Hematopoietic multipotent progenitor cell treated with erythropoietin and hydrocortisone succinate and interleukin-3 and kit ligand, for 8 days (in vitro differentiated cells): Measurements from ENCODE around the gene DNAH3.
"Not testable (repeated sequence)": the region's sequence is repeated elsewhere in the genome, so short reads cannot be mapped to it uniquely, and the experiment has no call there.

Source experiments
- DNase-seq: peaks from one replicate; pipeline ENCODE4 v3.0.0-alpha.2; 2015

DNAH3 gene

GRCh38 chr16:21167929-21168602 is 17.4 kb upstream of the DNAH3 start:
- no peak for DNase-seq

- DNase-seq, result no peak
Observed at GRCh38 chr16:21167360-21167759, 16.7 kb upstream of the DNAH3 start.

- no peak for DNase-seq
Observed at GRCh38 chr16:21166561-21166961, 15.9 kb upstream of the DNAH3 start.

GRCh38 chr16:21164521-21165168 is 14.0 kb upstream of the DNAH3 start:
- DNase-seq, result no peak

- DNase-seq, result no peak
Observed at GRCh38 chr16:21163576-21163975, 12.9 kb upstream of the DNAH3 start.

GRCh38 chr16:21162661-21163151 is 12.1 kb upstream of the DNAH3 start:
- DNase-seq, result no peak

GRCh38 chr16:21161211-21161610 is 10.6 kb upstream of the DNAH3 start:
- no peak for DNase-seq

- no peak for DNase-seq
Observed at GRCh38 chr16:21160276-21160675, 9.6 kb upstream of the DNAH3 start.

GRCh38 chr16:21159281-21159951 is 8.8 kb upstream of the DNAH3 start:
- DNase-seq, result peak; percentile 11

- DNase-seq, result peak; percentile 80
Observed at GRCh38 chr16:21158208-21159110, 7.8 kb upstream of the DNAH3 start, which contains the start of gene LDAF1. TSS of gene LDAF1 (plus strand) at chr16:21158674. CDS start at chr16:21161183, 2,509 bp downstream.

- no peak for DNase-seq
Observed at GRCh38 chr16:21157632-21158031, 7.0 kb upstream of the DNAH3 start.

- peak; percentile 46 for DNase-seq
Observed at GRCh38 chr16:21156767-21157467, 6.3 kb upstream of the DNAH3 start.

- DNase-seq, result not testable (repeated sequence)
Observed at GRCh38 chr16:21156011-21156410, 5.4 kb upstream of the DNAH3 start.

GRCh38 chr16:21153124-21153729 is 2.6 kb upstream of the DNAH3 start:
- not testable (repeated sequence) for DNase-seq

- not testable (repeated sequence) for DNase-seq
Observed at GRCh38 chr16:21152160-21153030, 1.7 kb upstream of the DNAH3 start.

- no peak for DNase-seq
Observed at GRCh38 chr16:21145738-21146137, 4.9 kb downstream of the DNAH3 start.

- no peak for DNase-seq
Observed at GRCh38 chr16:21134053-21134452, 16.6 kb downstream of the DNAH3 start.

- no peak for DNase-seq
Observed at GRCh38 chr16:21130811-21131210, 19.8 kb downstream of the DNAH3 start.

- no peak for DNase-seq
Observed at GRCh38 chr16:21128991-21129390, 21.7 kb downstream of the DNAH3 start.

- no peak for DNase-seq
Observed at GRCh38 chr16:21126518-21126917, 24.1 kb downstream of the DNAH3 start.

GRCh38 chr16:21125191-21125590 is 25.5 kb downstream of the DNAH3 start:
- DNase-seq, result no peak
